ENCODE measurements around the gene ARL6.
"Not testable (repeated sequence)": the region's sequence is repeated elsewhere in the genome, so short reads cannot be mapped to it uniquely, and the experiment has no call there.

Gene ARL6

DNA sequence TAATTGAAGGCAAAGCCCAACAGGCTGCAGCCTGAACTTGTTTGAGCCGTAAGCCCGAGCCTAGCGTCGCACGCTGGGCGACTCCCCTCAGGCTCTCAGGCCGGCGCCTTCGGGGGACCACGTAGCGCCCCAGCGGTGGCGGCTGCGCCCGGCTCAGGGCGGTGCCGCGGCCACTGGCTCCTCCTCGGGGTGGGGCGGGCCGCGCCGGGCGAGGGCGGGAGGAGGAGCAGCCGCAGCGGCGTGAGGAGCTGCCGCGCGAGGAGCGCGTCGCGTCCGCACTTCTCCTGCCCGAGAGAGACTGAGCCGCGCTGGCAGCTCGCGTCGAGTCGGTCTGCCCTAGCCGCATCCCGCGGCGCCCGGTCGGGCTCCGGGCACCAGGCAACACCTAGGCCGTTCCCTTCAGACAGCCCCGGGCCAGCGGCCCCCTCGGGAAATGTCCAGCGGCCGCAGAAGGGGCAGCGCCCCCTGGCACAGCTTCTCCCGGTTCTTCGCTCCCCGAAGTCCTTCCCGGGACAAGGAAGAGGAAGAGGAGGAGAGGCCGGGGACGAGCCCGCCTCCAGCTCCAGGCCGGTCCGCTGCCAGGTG lies 57.3 kb downstream of the ARL6 start, which contains the start of gene CRYBG3:
TSS of gene CRYBG3 (plus strand) at position 238 of the 585 bp plus-strand sequence. CDS start at position 434, 196 bp downstream.
- DNase-seq, result peak; percentile 66 to 73

DNA sequence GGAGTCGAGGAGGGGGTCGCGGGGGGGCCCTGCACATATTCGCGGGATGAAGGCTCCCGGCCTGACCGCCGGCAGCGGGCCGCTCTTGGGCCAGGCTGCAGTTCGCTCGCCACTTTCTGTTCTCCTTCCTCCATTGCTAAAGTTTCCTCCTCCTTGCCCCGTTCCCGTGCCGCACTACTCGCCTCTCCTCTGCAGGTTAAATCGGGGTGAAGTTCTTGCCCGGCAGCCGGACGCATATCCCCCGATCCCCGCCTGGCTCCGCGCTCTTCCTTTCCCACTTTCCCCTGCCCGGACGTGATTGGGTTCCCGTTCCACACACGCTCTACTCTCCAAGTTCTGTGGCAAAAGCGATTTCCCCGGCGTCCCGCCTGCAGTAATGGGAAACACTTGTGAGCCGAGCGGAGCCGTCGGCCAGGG lies 57.8 kb downstream of the ARL6 start:
- DNase-seq, result peak in 1 of 2 experiments; percentile 2

DNA sequence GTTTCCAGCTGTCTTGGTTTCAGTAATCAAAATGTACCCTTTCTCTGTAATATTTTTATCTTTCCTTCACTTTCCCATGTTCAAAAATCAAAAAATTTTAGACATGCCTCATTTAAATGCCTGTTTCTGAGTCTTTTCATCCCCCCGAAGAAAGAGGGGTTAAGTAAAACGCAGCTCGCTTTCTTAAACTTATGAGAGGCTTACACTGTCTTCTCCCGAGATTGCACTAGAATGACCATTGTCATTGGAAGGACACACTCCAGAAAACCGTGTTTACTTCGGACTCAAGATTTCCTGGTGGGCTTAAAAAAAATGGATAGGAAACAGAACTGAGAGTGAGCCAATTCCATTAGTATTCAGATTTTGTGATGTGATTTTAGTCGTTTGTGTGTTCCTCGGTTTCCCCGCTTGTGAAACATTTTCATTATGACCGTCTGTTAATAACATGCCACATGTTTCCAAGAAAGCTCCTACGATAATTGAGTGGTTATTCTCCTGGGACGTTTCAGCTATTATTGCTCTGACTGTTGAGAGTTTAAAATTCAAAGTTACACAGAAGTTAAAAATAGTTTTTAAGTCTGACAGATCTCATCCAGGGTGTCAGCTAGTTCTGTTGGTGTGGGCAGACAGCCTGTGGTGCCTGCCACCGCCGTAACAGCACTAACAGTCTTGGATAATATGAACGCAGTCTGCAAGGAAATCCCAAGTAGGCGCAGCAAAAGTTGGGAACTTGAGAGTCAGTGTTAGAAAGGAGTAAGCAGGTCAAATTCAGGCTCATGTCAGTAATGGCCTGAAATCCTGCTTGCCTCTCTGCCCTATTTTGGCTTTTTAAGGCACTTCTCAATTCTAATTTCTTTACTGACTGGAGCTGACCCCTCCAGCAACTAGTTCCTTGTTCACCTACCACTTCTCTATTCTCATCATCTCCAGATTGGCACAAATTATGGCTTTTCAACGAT lies 58.8 kb downstream of the ARL6 start:
- no peak for DNase-seq

DNA sequence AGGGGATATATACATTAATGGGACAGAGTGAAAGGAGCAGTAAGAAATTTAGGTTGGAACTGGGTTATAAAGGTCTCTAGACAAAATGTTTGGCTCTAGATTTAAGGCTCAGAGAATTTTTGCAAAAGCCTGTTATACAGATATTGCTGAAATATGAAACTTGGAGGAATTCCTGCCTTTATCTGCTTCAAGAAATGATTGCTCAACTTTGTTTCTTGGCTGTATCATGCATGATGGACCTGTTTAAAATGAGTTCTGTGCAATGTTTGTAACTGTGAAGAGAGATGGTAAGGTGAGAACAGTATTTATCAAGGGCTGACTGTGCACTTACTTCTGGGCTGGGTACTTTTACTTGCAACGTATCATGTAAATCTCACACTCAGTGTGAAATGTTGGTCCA lies 60.5 kb downstream of the ARL6 start:
- no peak for DNase-seq

DNA sequence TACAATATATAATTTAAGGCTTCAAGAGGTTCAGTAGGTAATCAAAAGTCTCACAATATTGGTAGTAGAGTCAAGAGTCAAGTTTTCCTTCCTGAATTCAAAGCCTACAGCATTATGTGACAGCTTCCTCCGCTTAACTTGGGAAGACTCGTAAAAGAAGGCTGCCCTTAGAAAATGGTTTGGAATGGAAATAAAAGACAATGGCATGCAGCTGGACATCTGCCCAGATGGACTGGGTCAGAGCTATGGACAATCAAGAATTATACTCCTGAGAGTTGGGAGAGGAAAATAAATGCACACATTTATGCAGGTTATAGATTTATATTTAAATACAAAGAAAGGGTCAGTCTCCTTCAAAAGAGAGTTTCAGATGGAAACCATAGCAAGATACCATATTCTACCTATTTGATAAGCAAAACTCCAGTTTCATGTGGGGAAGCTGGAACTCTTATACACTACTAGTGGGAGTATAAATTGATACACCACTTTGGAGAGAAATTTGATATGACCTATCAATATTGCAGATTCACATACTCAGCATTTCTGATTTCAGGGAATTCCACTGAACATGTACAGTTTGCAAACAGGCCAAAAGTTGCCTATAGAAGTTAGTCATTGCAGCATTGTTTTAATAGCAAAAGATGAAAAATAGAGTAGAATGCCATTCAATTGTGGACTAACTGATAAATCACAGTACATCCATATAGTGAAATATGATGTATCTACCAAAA lies 63.3 kb downstream of the ARL6 start:
- DNase-seq, result no peak

DNA sequence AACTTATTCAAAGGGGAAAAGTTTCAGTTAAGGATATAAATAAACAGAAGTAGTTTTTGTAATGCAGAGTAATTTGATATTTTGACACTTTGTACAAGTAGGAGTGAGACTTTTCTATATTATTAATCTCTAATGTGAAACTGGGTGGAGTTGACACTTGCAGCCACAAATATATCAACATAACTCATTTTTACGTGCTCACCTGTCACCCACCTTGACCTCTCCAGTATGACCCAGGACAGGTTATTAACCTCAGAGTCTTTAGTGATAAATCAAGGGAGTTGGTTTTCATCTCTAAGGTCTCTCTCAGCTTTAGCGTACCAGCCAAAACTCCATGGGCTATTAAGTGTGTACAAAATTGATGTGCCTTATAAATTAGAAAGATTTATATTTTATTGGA lies 64.6 kb downstream of the ARL6 start:
- no peak for DNase-seq

DNA sequence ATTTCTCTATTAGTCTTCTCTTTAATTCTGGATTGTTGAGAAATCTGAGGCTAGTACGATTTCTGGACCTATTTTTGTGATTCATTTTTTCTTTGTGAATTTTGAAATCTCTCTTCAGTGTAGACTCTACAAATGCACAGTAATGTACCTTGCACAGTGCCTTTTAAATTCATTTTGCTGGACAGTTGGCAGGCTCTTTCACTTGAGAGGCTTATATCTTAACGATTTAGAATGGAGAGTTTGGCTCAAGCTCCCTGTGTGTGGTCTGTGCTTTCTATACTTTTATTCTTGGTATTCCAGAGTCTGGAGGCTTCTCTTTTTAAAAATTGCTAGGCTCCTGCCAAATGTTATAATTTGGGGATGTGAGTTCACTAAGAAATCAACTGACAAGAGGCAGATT lies 66.1 kb downstream of the ARL6 start:
- DNase-seq, result no peak

DNA sequence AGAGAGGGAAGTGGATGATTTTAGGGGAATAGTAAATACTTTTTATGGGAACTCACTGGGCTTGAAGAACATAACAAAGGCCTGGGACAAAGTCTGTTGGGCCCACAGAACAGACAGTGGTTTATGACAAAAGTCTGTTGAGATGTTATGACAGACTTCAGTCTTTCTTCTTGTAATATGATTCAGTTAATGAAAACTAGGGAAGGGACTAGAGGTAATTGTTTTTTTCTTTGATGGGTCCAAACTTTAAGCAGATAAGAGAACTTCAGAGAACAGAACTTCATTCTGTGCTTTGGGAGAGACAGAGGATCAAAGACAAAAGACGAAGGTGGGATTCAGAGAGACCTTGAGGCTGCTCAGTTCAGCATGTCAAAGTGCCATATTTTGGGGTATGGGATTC lies 66.6 kb downstream of the ARL6 start:
- DNase-seq, result no peak

DNA sequence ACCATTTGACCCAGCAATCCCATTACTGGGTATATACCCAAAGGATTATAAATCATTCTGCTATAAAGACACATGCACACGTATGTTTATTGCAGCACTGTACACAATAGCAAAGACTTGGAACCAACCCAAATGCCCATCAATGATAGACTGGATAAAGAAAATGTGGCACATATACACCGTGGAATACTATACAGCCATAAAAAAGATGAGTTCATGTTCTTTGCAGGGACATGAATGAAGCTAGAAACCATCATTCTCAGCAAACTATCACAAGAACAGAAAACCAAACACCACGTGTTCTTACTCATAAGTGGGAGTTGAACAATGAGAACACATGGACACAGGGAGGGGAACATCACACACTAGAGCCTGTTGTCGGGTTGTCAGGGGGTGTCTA lies 68.6 kb downstream of the ARL6 start:
- not testable (repeated sequence) for DNase-seq

DNA sequence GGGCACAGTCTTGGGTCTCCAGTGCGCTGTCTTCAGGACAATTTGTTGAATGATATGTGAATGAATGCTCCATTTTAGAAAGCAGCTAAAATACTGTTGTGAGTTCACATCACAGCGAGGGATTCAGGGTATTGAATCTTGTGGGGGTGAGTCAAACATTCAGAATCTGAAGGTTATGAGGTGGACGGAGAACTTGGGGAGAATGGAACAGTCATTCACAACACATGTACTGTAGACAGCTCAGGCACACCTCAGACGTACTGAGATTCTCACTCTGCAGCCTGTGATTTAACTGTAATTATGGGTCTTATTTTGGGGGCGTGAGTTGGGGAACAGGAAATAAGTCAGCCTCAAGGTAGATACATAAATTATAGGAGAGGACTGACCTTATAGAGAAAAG lies 71.2 kb downstream of the ARL6 start:
- no peak for DNase-seq

DNA sequence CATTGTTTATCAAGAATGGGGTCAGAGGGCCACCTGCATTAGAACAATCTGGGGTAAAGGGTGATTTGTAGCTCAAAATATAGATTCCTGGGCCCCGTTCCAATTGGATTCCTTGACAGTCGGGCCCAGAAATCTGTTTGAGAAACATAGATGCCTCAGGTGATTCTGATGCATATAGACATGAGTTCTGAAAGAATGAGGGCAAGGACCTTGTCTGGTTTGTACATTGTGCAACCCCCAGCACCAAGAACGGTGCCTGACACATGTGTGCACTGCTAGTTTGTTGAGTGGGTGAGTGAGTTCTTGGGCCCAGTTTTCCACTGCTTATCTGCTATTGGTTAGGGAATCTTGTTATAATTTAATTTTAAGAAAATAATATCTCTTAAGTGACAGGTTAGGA lies 73.8 kb downstream of the ARL6 start:
- DNase-seq, result no peak

DNA sequence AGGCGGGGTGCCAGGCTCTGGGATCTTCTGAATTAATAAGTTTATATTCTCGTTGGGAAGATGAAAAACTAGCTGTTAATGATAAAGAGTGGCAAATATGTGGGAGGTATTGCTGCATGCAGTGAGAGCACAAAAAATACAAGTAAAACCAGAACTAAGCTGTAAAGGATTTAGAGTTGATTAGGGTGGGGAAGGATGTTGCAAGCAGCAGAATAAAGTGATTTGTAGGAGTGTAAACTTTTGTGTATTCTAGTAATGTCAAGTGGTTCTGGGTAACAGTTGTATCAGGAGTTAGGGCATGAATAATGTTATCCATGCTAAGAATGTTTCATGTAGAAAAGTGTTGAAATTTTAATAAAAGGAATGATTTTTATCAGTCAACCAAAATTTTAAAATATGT lies 75.4 kb downstream of the ARL6 start:
- no peak for DNase-seq

DNA sequence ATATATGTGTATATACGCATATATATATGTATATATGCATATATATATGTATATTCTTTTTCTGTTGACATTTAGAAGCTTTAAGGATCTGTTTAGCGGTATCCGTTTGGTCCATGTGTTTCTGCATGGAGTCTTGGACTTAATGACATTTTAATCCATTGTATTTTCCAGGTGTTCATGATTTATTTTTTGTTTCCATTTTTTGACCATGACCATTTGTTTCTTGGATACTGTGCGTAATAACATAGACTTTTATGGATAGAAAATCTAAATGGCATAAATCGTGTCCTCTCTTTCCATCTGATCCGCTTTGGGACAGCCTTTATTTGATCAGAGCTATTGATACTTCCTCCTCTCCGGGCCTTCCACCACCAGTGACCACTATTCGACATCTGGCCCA lies 76.7 kb downstream of the ARL6 start:
- no peak for DNase-seq

DNA sequence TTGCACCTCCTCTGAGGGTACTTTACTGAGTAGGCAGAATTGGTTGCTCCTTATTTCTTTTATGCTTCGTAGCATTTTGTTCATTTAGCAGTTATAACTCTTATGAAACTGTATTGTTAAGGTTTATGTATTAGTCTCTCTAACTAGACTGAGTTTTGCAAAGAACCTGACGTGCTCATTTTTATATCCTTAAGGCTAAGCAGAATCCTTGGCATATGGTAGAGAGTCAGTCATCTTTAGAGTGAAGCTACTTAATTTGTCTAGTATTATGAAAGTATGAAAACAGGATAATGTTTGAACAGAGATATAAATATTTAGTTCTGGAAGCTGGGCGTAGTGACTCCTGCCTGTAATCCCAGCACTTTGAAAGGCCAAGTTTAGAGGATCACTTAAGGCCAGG lies 77.4 kb downstream of the ARL6 start:
- no peak for DNase-seq

DNA sequence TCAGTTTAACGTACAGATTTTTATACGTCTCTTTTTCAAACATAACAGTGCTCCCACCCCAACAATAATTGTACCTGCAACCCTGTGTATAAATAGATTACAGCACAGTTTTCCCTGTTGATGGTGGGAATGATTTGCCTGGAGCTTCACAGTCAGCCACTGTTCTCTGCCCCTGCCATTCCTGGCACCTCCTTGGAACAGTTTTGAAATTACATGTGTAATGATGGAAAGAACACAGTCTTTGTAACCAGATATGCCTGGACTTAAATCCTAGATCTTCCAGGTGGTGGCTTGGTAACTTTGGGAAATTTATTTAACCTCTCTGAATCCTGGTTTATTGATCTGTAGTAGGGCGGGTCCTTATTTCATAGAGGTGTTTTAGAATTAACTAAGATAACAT lies 84.2 kb downstream of the ARL6 start:
- DNase-seq, result no peak
